Activated CD4-positive, alpha-beta T cell treated with anti-CD3 and anti-CD28 coated beads, Interleukin-2, amount 50 U/mL, for 1 hour (primary cell): Measurements from ENCODE around the gene SUN5.
"Not testable (repeated sequence)": the region's sequence is repeated elsewhere in the genome, so short reads cannot be mapped to it uniquely, and the experiment has no call there.

ENCODE experiments used
- DNase-seq: peaks from one replicate; pipeline ENCODE4 v3.0.0-alpha.2; 2020

Gene SUN5

GRCh38 chr20:32975121-32975520, 29.1 kb downstream of the SUN5 start:
- not testable (repeated sequence) for DNase-seq

GRCh38 chr20:32974204-32975064, 29.8 kb downstream of the SUN5 start:
- not testable (repeated sequence) for DNase-seq

- DNase-seq, result no peak
Observed at GRCh38 chr20:32973077-32973717, 31.0 kb downstream of the SUN5 start.

- DNase-seq, result peak; percentile 72
Observed at GRCh38 chr20:32972181-32973076, 31.8 kb downstream of the SUN5 start.

- no peak for DNase-seq
Observed at GRCh38 chr20:32971703-32972161, 32.5 kb downstream of the SUN5 start.

- DNase-seq, result no peak
Observed at GRCh38 chr20:32970973-32971300, 33.3 kb downstream of the SUN5 start.

- DNase-seq, result no peak
Observed at GRCh38 chr20:32970115-32970972, 33.9 kb downstream of the SUN5 start.

- DNase-seq, result no peak
Observed at GRCh38 chr20:32969356-32970114, 34.7 kb downstream of the SUN5 start.

- no peak for DNase-seq
Observed at GRCh38 chr20:32968478-32969241, 35.6 kb downstream of the SUN5 start.

- DNase-seq, result peak; percentile 57
Observed at GRCh38 chr20:32967961-32968457, 36.2 kb downstream of the SUN5 start.

- DNase-seq, result peak; percentile 45
Observed at GRCh38 chr20:32966881-32967781, 37.1 kb downstream of the SUN5 start.

- DNase-seq, result no peak
Observed at GRCh38 chr20:32966382-32966781, 37.9 kb downstream of the SUN5 start.

- DNase-seq, result peak; percentile 33
Observed at GRCh38 chr20:32965581-32966373, 38.5 kb downstream of the SUN5 start.

GRCh38 chr20:32965115-32965514, 39.1 kb downstream of the SUN5 start:
- no peak for DNase-seq

- DNase-seq, result no peak
Observed at GRCh38 chr20:32964575-32964974, 39.7 kb downstream of the SUN5 start.

GRCh38 chr20:32963176-32963575, 41.1 kb downstream of the SUN5 start:
- DNase-seq, result no peak

GRCh38 chr20:32962646-32963045, 41.6 kb downstream of the SUN5 start:
- not testable (repeated sequence) for DNase-seq

- no peak for DNase-seq
Observed at GRCh38 chr20:32962053-32962452, 42.2 kb downstream of the SUN5 start.
